ENCODE measurements around the gene MRAS. TPM values are rescaled to one million over a fixed set of nuclear protein-coding genes. Genes with fewer than 3 reads are reported as not detected.

Gene MRAS
- total RNA-seq, 1 donor from 2014 or later, result 35.0 TPM

GRCh38 chr3:138396752-138397410 lies 48.5 kb downstream of the MRAS start:
- no peak for TF ChIP-seq CTCF (IDR thresholded peaks at IDR 0.05; ENCODE audit: insufficient read depth, low read length, poor library complexity, severe bottlenecking)

GRCh38 chr3:138397983-138398382 lies 49.6 kb downstream of the MRAS start:
- peak; percentile 10 for TF ChIP-seq CTCF (IDR thresholded peaks at IDR 0.05; ENCODE audit: insufficient read depth, low read length, poor library complexity, severe bottlenecking)
- Histone ChIP-seq H3K36me3 (ENCODE audit: control insufficient read depth, insufficient read depth, low read length) (no peaks in the 10 kb centered on the region), H3K27me3 (ENCODE audit: control insufficient read depth, insufficient read depth, low read length) (no peaks in the 10 kb centered on the region), H3K4me3 (ENCODE audit: low read depth, low read length) (no peak overlapping the region)
- DNase-seq (ENCODE audit: low read depth), result no peak

More at GRCh38 chr3:138396752-138397410, 48.5 kb downstream of the MRAS start:
- H3K27me3 ChIP-seq (ENCODE audit: control insufficient read depth, insufficient read depth, low read length), result no peaks in the 10 kb centered on the region
- DNase-seq (ENCODE audit: low read depth), result no peak
- no peak overlapping the region for H3K4me3 ChIP-seq (ENCODE audit: low read depth, low read length)
- no peaks in the 10 kb centered on the region for H3K36me3 ChIP-seq (ENCODE audit: control insufficient read depth, insufficient read depth, low read length)

GRCh38 chr3:138398791-138399575 lies 50.6 kb downstream of the MRAS start:
- Histone ChIP-seq H3K4me3 (ENCODE audit: low read depth, low read length) (no peak overlapping the region), H3K27me3 (ENCODE audit: control insufficient read depth, insufficient read depth, low read length) (no peaks in the 10 kb centered on the region), H3K36me3 (ENCODE audit: control insufficient read depth, insufficient read depth, low read length) (no peaks in the 10 kb centered on the region)
- TF ChIP-seq CTCF (IDR thresholded peaks at IDR 0.05; ENCODE audit: insufficient read depth, low read length, poor library complexity, severe bottlenecking), result no peak
- DNase-seq (ENCODE audit: low read depth), result no peak

GRCh38 chr3:138399766-138400165 lies 51.4 kb downstream of the MRAS start:
- H3K4me3 ChIP-seq (ENCODE audit: low read depth, low read length), result no peak overlapping the region

GRCh38 chr3:138400651-138401070 lies 52.3 kb downstream of the MRAS start:
- Histone ChIP-seq H3K36me3 (ENCODE audit: control insufficient read depth, insufficient read depth, low read length) (no peaks in the 10 kb centered on the region), H3K27me3 (ENCODE audit: control insufficient read depth, insufficient read depth, low read length) (no peaks in the 10 kb centered on the region), H3K4me3 (ENCODE audit: low read depth, low read length) (no peak overlapping the region)
- TF ChIP-seq CTCF (IDR thresholded peaks at IDR 0.05; ENCODE audit: insufficient read depth, low read length, poor library complexity, severe bottlenecking), result no peak
- no peak for DNase-seq (ENCODE audit: low read depth)

More at GRCh38 chr3:138399766-138400165, 51.4 kb downstream of the MRAS start:
- no peaks in the 10 kb centered on the region for H3K27me3 ChIP-seq (ENCODE audit: control insufficient read depth, insufficient read depth, low read length)
- DNase-seq (ENCODE audit: low read depth), result no peak
- no peaks in the 10 kb centered on the region for H3K36me3 ChIP-seq (ENCODE audit: control insufficient read depth, insufficient read depth, low read length)
- TF ChIP-seq CTCF (IDR thresholded peaks at IDR 0.05; ENCODE audit: insufficient read depth, low read length, poor library complexity, severe bottlenecking), result no peak
